Fibroblast of lung (primary cell): Measurements from ENCODE around the gene SLC25A6.

Experiments
- EZH2 ChIP-seq: IDR thresholded peaks from 2 replicates; pipeline ENCODE4 v1.5.1; 2012; ENCODE audit warnings: low read length, control low read depth, mild to moderate bottlenecking; ENCODE audit errors: missing control alignments
- TF ChIP-seq, protein P1 (sequence below), 2 donors: IDR thresholded peaks in 1 of 2; conservative IDR thresholded peaks in 1 of 2; 1 replicate in 1 of 2; 2 replicates in 1 of 2; pipeline ENCODE4 v1.5.1; 2011 to 2012; ENCODE audit warnings: low read length in 2 of 2, control low read depth in 1 of 2, inconsistent platforms in 1 of 2, low read depth in 1 of 2, mild to moderate bottlenecking in 1 of 2

DNA sequence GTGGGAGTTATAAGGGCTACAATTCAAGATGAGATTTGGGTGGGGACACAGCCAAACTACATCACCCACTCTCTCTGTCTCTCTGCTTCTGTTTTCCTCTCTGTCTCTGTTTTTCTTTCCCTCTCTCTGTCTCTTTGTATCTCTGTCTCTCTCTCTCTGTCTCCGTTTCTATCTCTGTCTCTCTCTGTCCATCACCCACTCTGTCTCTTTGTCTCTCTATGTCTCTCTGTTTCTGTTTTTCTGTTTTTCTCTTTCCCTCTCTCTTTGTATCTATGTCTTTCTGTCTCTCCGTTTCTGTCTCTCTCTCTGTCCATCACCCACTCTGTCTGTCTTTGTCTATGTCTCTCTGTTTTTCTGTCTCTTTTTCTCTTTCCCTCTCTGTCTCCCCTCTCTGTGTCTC is 30.0 kb downstream of the SLC25A6 start:
- TF ChIP-seq, protein P1, sequence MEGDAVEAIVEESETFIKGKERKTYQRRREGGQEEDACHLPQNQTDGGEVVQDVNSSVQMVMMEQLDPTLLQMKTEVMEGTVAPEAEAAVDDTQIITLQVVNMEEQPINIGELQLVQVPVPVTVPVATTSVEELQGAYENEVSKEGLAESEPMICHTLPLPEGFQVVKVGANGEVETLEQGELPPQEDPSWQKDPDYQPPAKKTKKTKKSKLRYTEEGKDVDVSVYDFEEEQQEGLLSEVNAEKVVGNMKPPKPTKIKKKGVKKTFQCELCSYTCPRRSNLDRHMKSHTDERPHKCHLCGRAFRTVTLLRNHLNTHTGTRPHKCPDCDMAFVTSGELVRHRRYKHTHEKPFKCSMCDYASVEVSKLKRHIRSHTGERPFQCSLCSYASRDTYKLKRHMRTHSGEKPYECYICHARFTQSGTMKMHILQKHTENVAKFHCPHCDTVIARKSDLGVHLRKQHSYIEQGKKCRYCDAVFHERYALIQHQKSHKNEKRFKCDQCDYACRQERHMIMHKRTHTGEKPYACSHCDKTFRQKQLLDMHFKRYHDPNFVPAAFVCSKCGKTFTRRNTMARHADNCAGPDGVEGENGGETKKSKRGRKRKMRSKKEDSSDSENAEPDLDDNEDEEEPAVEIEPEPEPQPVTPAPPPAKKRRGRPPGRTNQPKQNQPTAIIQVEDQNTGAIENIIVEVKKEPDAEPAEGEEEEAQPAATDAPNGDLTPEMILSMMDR (conservative IDR thresholded peaks at IDR 0.05 in 1 of 2, IDR thresholded peaks at IDR 0.05 in 1 of 2; ENCODE audit: low read depth in 1 of 2, low read length in 2 of 2): no peak
- TF ChIP-seq EZH2: no peak
